ENCODE results near the gene ZBTB48.

DNA sequence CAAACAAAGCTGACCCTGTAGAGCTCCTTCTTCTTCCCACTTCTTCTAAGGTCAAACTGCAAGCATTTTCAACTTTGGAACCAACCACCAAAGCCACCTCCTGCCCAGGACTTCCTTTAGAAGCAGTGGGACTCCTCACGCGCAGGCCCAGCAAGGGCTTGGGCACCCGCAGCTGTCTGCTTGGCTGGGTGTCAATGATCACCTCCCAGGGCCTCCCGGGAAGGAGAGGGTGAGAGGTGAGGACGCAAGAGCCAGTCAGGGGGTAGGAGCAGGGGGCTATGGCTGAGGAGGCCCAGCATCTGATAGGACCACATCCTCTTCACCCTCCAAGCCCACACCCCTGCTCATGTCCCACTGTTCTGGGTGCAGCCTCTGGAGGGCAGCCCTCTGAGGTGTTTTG, 12.6 kb downstream of the ZBTB48 start:
- TF ChIP-seq CTCF (IDR thresholded peaks at IDR 0.05; ENCODE audit: insufficient read depth, low read depth, low read length) (no peak), EZH2 (IDR thresholded peaks at IDR 0.05; ENCODE audit: insufficient read depth, low read length) (no peak)

Data from astrocyte (in vitro differentiated cells and primary cell).